Esophagus muscularis mucosa (tissue), 4 donors: ENCODE measurements around the gene FAAP20. TPM values are rescaled to one million over a fixed set of nuclear protein-coding genes. Genes with fewer than 3 reads are reported as not detected.
A peak's percentile ranks its signal among the peaks of the same experiment; 100 is the strongest.

ENCODE experiments used
- DNase-seq: peaks from one replicate; pipeline ENCODE4 v3.0.0-alpha.2; 2017; ENCODE audit errors: extremely low spot score
- H3K27ac ChIP-seq, 4 donors: fragments of 200-600 bp; sonication (generic); replicated peaks in 1 of 4; 1 replicate in 3 of 4; 2 replicates in 1 of 4; pipeline ENCODE4 v1.5.1; 2016 to 2019; ENCODE audit warnings: mild to moderate bottlenecking in 1 of 4
- H3K27me3 ChIP-seq, 4 donors: fragments of 200-600 bp; sonication (generic); one replicate each; pipeline versions ENCODE4 v1.5.1 to v1.6.0; 2016 to 2019
- H3K36me3 ChIP-seq, 4 donors: fragments of 200-600 bp; sonication (generic); one replicate each; pipeline ENCODE4 v1.5.1; 2016 to 2019
- H3K4me1 ChIP-seq, 4 donors: fragments of 200-600 bp; sonication (generic); one replicate each; pipeline ENCODE4 v1.5.1; 2016 to 2019
- H3K4me3 ChIP-seq, 4 donors: fragments of 200-600 bp; sonication (generic); 1 replicate in 2 of 4; 2 replicates in 2 of 4; pipeline ENCODE4 v1.5.1; 2016 to 2019; ENCODE audit warnings: mild to moderate bottlenecking in 4 of 4, moderate library complexity in 1 of 4
- H3K9me3 ChIP-seq, 4 donors: fragments of 200-600 bp; sonication (generic); 1 replicate in 3 of 4; 2 replicates in 1 of 4; pipeline ENCODE4 v1.5.1; 2016 to 2019
- CTCF ChIP-seq, 3 experiments: fragments of 200-600 bp in 2 of 3; fragments of 450-650 bp in 1 of 3; sonication (generic) in 2 of 3; IDR thresholded peaks; one replicate each; pipeline ENCODE4 v1.5.1; 2017 to 2019; ENCODE audit warnings: antibody characterized with exemption in 3 of 3, mild to moderate bottlenecking in 2 of 3, moderate library complexity in 1 of 3
- EP300 ChIP-seq: sonication (generic); formaldehyde crosslinking; IDR thresholded peaks from one replicate; pipeline ENCODE4 v1.6.1; 2017; ENCODE audit warnings: antibody characterized with exemption
- POLR2A ChIP-seq: fragments of 450-650 bp; IDR thresholded peaks from one replicate; pipeline ENCODE4 v1.6.1; 2017; ENCODE audit warnings: antibody characterized with exemption, moderate library complexity, mild to moderate bottlenecking, low read depth
- POLR2AphosphoS5 ChIP-seq, 2 donors: sonication (generic); formaldehyde crosslinking; IDR thresholded peaks; one replicate each; pipeline ENCODE4 v1.6.1; 2017; ENCODE audit warnings: antibody characterized with exemption in 2 of 2
- WGBS: methylation state at CpG from one replicate; pipeline ENCODE4 v1.1.5; 2018; 5-methylcytosine and 5-hydroxymethylcytosine counted together
- intact Hi-C: fragments of 100-400 bp; cut with DNase I; formaldehyde crosslinking; loops from one replicate; pipeline ENCODE4 v1.15.1; 2023
- total RNA-seq, 4 donors: library from RNA; depleted of rRNA; stranded (reverse); fragments of >200 nt; gene quantifications; one replicate each; pipeline versions ENCODE4 v1.1.0 to v1.2.1, GENCODE V29; 2016

FAAP20 gene
- total RNA-seq, 4 donors from 2014 or later = 37.9 to 81.7 (median 55.7) TPM

GRCh38 chr1:2214541-2215241, 20.1 kb upstream of the FAAP20 start:
- WGBS = 36% methylated on average over 10 of the region's 21 CpGs
- H3K36me3 ChIP-seq = no peaks in the 10 kb centered on the region
- H3K4me1 ChIP-seq = peaks cover 41 to 54% (median 51%) of the 10 kb centered on the region in 4 donors
- H3K27me3 ChIP-seq = no peaks in the 10 kb centered on the region
- peak overlapping the region; percentile 95 to 99 (median 98) for H3K27ac ChIP-seq
- intact Hi-C loops = no loop called here
- H3K9me3 ChIP-seq = no peaks in the 10 kb centered on the region
- TF ChIP-seq CTCF (IDR thresholded peaks at IDR 0.05) (no peak), POLR2A (no peak), EP300 (no peak), POLR2AphosphoS5 (IDR thresholded peaks at IDR 0.05) (no peak)
- peak overlapping the region; percentile 42 to 48 (median 48) for H3K4me3 ChIP-seq
- DNase-seq = no peak

GRCh38 chr1:2213576-2214505, 19.3 kb upstream of the FAAP20 start:
- DNase-seq = no peak
- Histone ChIP-seq H3K4me1 (peaks cover 46 to 62% (median 60%) of the 10 kb centered on the region in 4 donors), H3K27ac (peak overlapping the region; percentile 95 to 99 (median 98)), H3K36me3 (no peaks in the 10 kb centered on the region), H3K4me3 (peak overlapping the region; percentile 42 to 48 (median 48)), H3K27me3 (no peaks in the 10 kb centered on the region), H3K9me3 (no peaks in the 10 kb centered on the region)
- 40% methylated on average over 7 of the region's 32 CpGs for WGBS
- intact Hi-C loops = no loop called here
- TF ChIP-seq POLR2A (no peak), CTCF (IDR thresholded peaks at IDR 0.05) (no peak), POLR2AphosphoS5 (IDR thresholded peaks at IDR 0.05) (peak; percentile 88 to 93), EP300 (peak; percentile 23)

GRCh38 chr1:2212532-2213491, 18.2 kb upstream of the FAAP20 start:
- no peaks in the 10 kb centered on the region for H3K36me3 ChIP-seq
- H3K9me3 ChIP-seq = no peaks in the 10 kb centered on the region
- TF ChIP-seq POLR2A = no peak
- TF ChIP-seq CTCF (IDR thresholded peaks at IDR 0.05) = peak in 2 of 3 experiments; percentile 12 to 35
- TF ChIP-seq POLR2AphosphoS5 (IDR thresholded peaks at IDR 0.05) = peak; percentile 87 to 88
- no peak for TF ChIP-seq EP300
- peak; percentile 97 for DNase-seq
- 11% methylated on average over 9 of the region's 49 CpGs for WGBS
- peaks cover 56 to 72% (median 70%) of the 10 kb centered on the region in 4 donors for H3K4me1 ChIP-seq
- no peaks in the 10 kb centered on the region for H3K27me3 ChIP-seq
- H3K4me3 ChIP-seq = peak overlapping the region; percentile 42 to 48 (median 48)
- H3K27ac ChIP-seq = peak overlapping the region; percentile 95 to 99 (median 98)
- intact Hi-C loops = no loop called here

- Histone ChIP-seq H3K4me3 (peak overlapping the region; percentile 42 to 48 (median 48)), H3K9me3 (no peaks in the 10 kb centered on the region), H3K27me3 (no peaks in the 10 kb centered on the region), H3K27ac (peak overlapping the region; percentile 95 to 99 (median 98)), H3K4me1 (peaks cover 61 to 78% (median 76%) of the 10 kb centered on the region in 4 donors), H3K36me3 (no peaks in the 10 kb centered on the region)
- 7% methylated on average over 3 of the region's 10 CpGs for whole genome bisulfite sequencing
- DNase-seq = no peak
- no peak for TF ChIP-seq POLR2AphosphoS5 (IDR thresholded peaks at IDR 0.05)
- intact Hi-C loops = no loop called here
Observed at GRCh38 chr1:2212274-2212531, 17.6 kb upstream of the FAAP20 start.
